ENCODE results near the gene SFPQ.

The SFPQ gene

GRCh38 chr1:35136780-35137179 is 56.2 kb downstream of the SFPQ start:
- DNase-seq: no peak
